Brain microvascular endothelial cell (primary cell): Measurements from ENCODE around the gene WT1.

Experiments used
- DNase-seq: peaks from one replicate; pipeline ENCODE4 v3.0.0-alpha.2; 2020
- H3K27ac ChIP-seq: fragments of 250-450 bp; sonication (Bioruptor Pico); 2 replicates; pipeline ENCODE4 v1.5.1; 2020; ENCODE audit warnings: mild to moderate bottlenecking, moderate library complexity
- H3K27me3 ChIP-seq: fragments of 250-450 bp; sonication (Bioruptor Pico); replicated peaks from 2 replicates; pipeline ENCODE4 v1.5.1; 2020; ENCODE audit warnings: mild to moderate bottlenecking
- H3K36me3 ChIP-seq: fragments of 250-450 bp; sonication (Bioruptor Pico); replicated peaks from 2 replicates; pipeline ENCODE4 v1.5.1; 2020; ENCODE audit warnings: mild to moderate bottlenecking
- H3K4me3 ChIP-seq: 2 replicates; pipeline ENCODE4 v1.5.1; 2011; ENCODE audit warnings: low read depth, mild to moderate bottlenecking, control low read depth, low read length, moderate library complexity
- CTCF ChIP-seq: IDR thresholded peaks from 2 replicates; pipeline ENCODE4 v1.5.1; 2011; ENCODE audit warnings: low read depth, mild to moderate bottlenecking, moderate library complexity, low read length, control low read depth, inconsistent platforms; ENCODE audit errors: missing control alignments
- in situ Hi-C: cut with HindIII; loops from 2 replicates; pipeline ENCODE4 v1.10.0; 2017; ENCODE audit warnings: low sequenced_read_pairs, low pct_ligation_motif_present

The WT1 gene

GRCh38 chr11:32438346-32438865, 3.1 kb upstream of the WT1 start:
- Histone ChIP-seq H3K27me3 (peaks cover 93% of the 10 kb centered on the region), H3K36me3 (no peaks in the 10 kb centered on the region), H3K4me3 (no peak overlapping the region), H3K27ac (no peak overlapping the region)
- TF ChIP-seq CTCF = no peak
- in situ Hi-C loops = loop anchor here (10.0 kb wide), 1 partner anchor 614 kb away; no protein-coding TSS in a partner anchor
- no peak for DNase-seq

GRCh38 chr11:32437495-32438345, 2.4 kb upstream of the WT1 start:
- H3K27ac ChIP-seq = no peak overlapping the region
- no peaks in the 10 kb centered on the region for H3K36me3 ChIP-seq
- H3K4me3 ChIP-seq = no peak overlapping the region
- H3K27me3 ChIP-seq = peaks cover 94% of the 10 kb centered on the region
- in situ Hi-C loops = loop anchor here (10.0 kb wide), 1 partner anchor 613 kb away; no protein-coding TSS in a partner anchor
- DNase-seq = no peak
- TF ChIP-seq CTCF = no peak

DNA sequence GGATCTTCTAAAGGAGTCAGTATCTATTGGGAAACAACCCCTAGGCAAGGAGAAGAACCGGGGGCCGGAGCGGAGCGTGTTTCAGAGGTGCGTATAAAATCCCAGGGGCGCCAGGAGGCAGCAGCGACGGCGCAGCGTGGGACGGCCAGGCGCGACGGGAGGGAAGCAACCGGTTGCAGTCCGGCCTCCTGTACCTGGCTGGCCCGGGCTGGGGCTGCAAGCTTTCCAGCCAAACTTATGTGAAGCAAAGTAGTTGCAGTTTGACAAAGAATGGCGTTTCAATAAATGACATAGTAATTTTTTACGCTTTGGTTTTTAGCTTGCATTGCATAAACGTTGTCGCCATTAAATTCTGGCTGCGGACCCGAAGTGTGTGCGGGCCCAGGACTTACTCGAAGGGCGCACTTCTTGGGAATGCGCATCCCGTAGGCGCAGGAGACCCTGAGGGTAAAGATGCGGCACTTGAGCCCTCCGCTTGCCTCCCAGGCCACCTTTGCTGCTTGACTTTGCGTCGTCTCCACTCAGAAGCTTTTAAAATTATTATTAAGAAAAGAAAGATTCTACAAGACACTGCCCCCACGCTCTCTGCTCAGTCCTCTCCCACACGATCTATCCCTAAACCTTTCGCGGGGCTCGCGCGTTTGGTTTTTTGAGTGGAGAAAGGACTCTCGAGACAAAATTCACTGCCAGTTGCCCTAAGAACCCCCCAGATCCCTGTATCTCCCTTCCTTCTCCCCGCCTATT, 1.6 kb upstream of the WT1 start:
- no peak for TF ChIP-seq CTCF
- no peaks in the 10 kb centered on the region for H3K36me3 ChIP-seq
- no peak overlapping the region for H3K4me3 ChIP-seq
- H3K27me3 ChIP-seq = peaks cover 94% of the 10 kb centered on the region
- in situ Hi-C loops = loop anchor here (10.0 kb wide), 1 partner anchor 612 kb away; no protein-coding TSS in a partner anchor
- no peak overlapping the region for H3K27ac ChIP-seq
- no peak for DNase-seq

GRCh38 chr11:32435942-32436750, 807 bp upstream of the WT1 start:
- Histone ChIP-seq H3K4me3 (no peak overlapping the region), H3K27ac (no peak overlapping the region), H3K36me3 (no peaks in the 10 kb centered on the region), H3K27me3 (peaks cover 95% of the 10 kb centered on the region)
- DNase-seq = no peak
- in situ Hi-C loops = loop anchor here (10.0 kb wide), 1 partner anchor 611 kb away; no protein-coding TSS in a partner anchor
- no peak for TF ChIP-seq CTCF

GRCh38 chr11:32435152-32435480, 223 bp downstream of the WT1 start:
- in situ Hi-C loops = loop anchor here (10.0 kb wide), 1 partner anchor 610 kb away; no protein-coding TSS in a partner anchor
- H3K36me3 ChIP-seq = no peaks in the 10 kb centered on the region
- H3K27me3 ChIP-seq = peaks cover 94% of the 10 kb centered on the region
- no peak for TF ChIP-seq CTCF
- no peak overlapping the region for H3K27ac ChIP-seq
- H3K4me3 ChIP-seq = no peak overlapping the region
- DNase-seq = no peak
